PFSK-1 (cell line): Measurements from ENCODE around the gene GPR108.

Source experiments
- FOXP2 ChIP-seq: optimal IDR thresholded peaks from 2 replicates; pipeline ENCODE3; 2011; ENCODE audit warnings: borderline replicate concordance, control low read depth, inconsistent platforms; ENCODE audit not compliant: insufficient read depth; ENCODE audit errors: extremely low read length, extremely low read depth
- POLR2AphosphoS5 ChIP-seq: IDR thresholded peaks from 2 replicates; pipeline ENCODE4 v1.6.1; 2012; ENCODE audit warnings: low read depth, mild to moderate bottlenecking, control low read depth, low read length, moderate library complexity
- SIN3A ChIP-seq: IDR thresholded peaks from 2 replicates; pipeline ENCODE4 v1.6.1; 2012; ENCODE audit warnings: mild to moderate bottlenecking, low read length, moderate library complexity, borderline replicate concordance; ENCODE audit not compliant: insufficient read depth
- TAF1 ChIP-seq: IDR thresholded peaks from 2 replicates; pipeline ENCODE4 v1.6.1; 2012; ENCODE audit warnings: low read length, control low read depth, borderline replicate concordance; ENCODE audit not compliant: insufficient read depth
- TF ChIP-seq, protein P1 (sequence below), 2 experiments: IDR thresholded peaks; 2 replicates each; pipeline versions ENCODE4 v1.6.1 to v1.8.0; 2011 to 2012; ENCODE audit warnings: low read depth in 2 of 2, low read length in 2 of 2, control low read depth in 1 of 2, inconsistent platforms in 1 of 2, mild to moderate bottlenecking in 1 of 2, moderate library complexity in 1 of 2; ENCODE audit not compliant: insufficient read depth in 1 of 2

GPR108 gene

DNA sequence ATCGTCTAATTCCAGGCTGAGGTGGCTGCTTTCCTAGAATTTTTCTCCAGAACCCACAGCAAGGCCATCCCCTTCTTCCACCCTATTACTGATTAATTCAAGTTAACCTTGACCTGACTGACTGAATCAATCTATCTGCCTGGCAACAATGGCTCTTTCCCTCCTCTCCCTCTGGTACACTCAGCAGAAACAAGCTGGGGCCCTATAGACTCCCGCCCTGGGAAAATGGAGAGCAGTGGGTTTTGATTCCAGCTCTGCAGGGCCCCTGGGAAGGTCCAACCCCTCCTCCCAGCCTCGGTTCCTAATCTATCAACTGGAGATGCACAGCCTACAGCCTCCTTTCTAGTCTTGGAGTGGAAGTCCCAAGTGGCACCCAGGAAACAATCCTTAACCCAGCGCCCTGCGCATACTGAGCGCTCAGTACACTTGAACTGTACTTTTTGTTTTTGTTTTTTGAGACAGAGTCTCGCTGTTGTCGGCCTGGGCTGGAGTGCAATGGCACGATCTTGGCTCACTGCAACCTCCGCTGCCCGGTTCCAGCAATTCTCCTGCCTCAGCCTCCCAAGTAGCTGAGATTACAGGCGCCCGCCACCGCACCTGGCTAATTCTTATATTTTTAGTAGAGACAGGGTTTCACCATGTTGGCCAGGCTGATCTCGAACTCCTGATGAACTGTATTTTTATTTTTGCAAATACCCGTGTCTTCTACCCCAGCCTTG is 11.7 kb downstream of the GPR108 start:
- no peak for TF ChIP-seq FOXP2
- TF ChIP-seq POLR2AphosphoS5: no peak
- TF ChIP-seq TAF1: no peak
- TF ChIP-seq SIN3A: no peak
- TF ChIP-seq, protein P1, sequence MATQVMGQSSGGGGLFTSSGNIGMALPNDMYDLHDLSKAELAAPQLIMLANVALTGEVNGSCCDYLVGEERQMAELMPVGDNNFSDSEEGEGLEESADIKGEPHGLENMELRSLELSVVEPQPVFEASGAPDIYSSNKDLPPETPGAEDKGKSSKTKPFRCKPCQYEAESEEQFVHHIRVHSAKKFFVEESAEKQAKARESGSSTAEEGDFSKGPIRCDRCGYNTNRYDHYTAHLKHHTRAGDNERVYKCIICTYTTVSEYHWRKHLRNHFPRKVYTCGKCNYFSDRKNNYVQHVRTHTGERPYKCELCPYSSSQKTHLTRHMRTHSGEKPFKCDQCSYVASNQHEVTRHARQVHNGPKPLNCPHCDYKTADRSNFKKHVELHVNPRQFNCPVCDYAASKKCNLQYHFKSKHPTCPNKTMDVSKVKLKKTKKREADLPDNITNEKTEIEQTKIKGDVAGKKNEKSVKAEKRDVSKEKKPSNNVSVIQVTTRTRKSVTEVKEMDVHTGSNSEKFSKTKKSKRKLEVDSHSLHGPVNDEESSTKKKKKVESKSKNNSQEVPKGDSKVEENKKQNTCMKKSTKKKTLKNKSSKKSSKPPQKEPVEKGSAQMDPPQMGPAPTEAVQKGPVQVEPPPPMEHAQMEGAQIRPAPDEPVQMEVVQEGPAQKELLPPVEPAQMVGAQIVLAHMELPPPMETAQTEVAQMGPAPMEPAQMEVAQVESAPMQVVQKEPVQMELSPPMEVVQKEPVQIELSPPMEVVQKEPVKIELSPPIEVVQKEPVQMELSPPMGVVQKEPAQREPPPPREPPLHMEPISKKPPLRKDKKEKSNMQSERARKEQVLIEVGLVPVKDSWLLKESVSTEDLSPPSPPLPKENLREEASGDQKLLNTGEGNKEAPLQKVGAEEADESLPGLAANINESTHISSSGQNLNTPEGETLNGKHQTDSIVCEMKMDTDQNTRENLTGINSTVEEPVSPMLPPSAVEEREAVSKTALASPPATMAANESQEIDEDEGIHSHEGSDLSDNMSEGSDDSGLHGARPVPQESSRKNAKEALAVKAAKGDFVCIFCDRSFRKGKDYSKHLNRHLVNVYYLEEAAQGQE (IDR thresholded peaks at IDR 0.05; ENCODE audit: insufficient read depth in 1 of 2, low read depth in 2 of 2, low read length in 2 of 2): no peak

DNA sequence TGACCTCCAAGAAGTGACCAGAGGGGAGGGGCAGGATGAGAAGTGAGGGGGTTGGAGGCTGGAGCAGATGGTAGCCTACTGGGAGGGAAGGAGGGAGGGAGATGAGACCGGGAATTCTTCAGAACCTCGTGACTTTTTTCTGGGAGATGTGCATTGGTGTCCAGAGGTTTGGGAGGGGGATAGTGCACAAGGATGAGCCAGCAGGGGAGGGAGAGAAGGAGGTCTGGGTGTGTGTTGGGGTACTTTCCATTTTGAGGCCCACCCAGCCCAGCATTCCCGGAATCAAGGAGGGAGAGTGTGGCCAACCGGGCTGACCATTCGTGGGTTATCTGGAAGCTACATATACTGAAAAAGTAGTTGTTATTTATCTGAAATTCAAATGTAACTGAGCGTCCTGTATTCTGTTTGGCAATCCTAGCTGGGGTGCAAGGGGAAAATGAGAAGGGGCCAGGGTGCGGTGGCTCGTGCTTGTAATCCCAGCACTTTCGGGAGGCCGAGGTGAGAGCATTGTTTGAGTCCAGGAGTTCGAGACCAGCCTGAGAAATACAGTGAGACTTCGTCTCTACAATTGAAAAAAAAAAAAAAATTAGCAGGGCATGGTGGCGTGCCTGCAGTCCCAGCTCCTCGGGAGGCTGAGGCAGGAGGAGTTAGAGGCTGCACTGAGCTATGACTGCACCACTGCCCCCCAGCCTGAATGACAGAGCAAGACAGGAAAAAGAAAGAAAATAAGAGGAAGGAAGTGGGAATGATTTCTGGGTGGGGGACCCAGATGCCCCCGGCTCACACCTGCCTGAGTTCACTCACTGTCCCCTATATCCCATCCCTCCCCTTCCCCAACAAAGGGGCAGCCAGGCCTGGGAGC is 12.5 kb downstream of the GPR108 start:
- TF ChIP-seq SIN3A: no peak
- no peak for TF ChIP-seq TAF1
- no peak for TF ChIP-seq POLR2AphosphoS5
- TF ChIP-seq FOXP2: no peak
- TF ChIP-seq, protein P1 (IDR thresholded peaks at IDR 0.05; ENCODE audit: insufficient read depth in 1 of 2, low read depth in 2 of 2, low read length in 2 of 2): no peak

DNA sequence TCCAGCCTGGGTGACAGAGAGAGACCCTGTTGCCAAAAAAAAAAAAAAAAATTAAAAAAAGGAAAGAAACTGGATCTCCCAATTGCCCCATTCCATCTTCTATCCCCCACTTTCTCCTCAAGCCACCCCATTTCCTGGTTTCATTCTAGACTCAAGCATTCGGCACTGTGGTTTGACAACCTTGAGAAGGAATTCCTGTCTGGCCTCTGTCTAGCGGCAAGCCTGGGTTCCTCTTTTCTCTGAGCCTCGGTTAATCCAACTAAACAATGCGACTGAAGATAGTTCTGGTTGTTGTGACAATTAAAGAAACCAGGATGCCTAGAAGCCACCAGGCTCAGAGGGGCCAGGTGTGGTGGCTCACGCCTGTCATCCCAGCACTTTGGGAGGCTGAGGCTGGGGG is 13.6 kb downstream of the GPR108 start:
- TF ChIP-seq POLR2AphosphoS5: no peak
- TF ChIP-seq TAF1: no peak
- no peak for TF ChIP-seq SIN3A
- no peak for TF ChIP-seq FOXP2
- TF ChIP-seq, protein P1 (IDR thresholded peaks at IDR 0.05; ENCODE audit: insufficient read depth in 1 of 2, low read depth in 2 of 2, low read length in 2 of 2): no peak

DNA sequence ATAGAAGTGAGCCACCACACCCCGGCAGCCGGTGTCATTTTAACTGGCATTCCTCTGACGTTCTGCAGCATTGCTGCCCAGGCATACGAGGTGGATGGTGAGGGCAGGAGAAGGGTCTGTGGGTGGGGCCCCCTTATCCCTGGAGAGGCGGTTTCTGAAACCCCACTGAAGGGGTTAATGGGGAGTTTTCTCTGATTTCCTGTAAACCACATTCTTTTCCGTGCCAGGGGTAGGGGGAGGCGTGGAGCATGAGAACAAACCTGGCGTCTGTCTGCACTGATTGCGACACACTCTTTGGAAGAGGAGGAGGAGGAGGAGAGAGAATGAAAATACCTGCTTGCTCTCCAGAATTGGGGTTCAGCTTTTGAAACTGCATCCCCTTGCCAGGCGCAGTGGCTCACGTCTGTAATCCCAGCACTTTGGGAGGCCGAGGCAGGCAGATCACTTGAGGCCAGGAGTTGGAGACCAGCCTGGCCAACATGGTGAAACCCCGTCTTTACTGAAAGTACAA is 14.2 kb downstream of the GPR108 start:
- no peak for TF ChIP-seq POLR2AphosphoS5
- no peak for TF ChIP-seq FOXP2
- TF ChIP-seq TAF1: no peak
- no peak for TF ChIP-seq SIN3A
- TF ChIP-seq, protein P1 (IDR thresholded peaks at IDR 0.05; ENCODE audit: insufficient read depth in 1 of 2, low read depth in 2 of 2, low read length in 2 of 2): no peak
